GM18909 (cell line): Measurements from ENCODE around the gene KDM4B.

ENCODE experiments used
- ATAC-seq: cut with Tn5 transposase; IDR thresholded peaks from one replicate; pipeline ENCODE4 v1.9.1; 2021; ENCODE audit warnings: mild to moderate bottlenecking; ENCODE audit not compliant: unreplicated experiment, poor library complexity

The KDM4B gene

GRCh38 chr19:5081443-5082161 lies 112.7 kb downstream of the KDM4B start:
- ATAC-seq: no peak

- no peak for ATAC-seq
These were observed 114.6 kb downstream of the KDM4B start for GRCh38 chr19:5083547-5083965.

GRCh38 chr19:5085566-5085965 lies 116.7 kb downstream of the KDM4B start:
- no peak for ATAC-seq

GRCh38 chr19:5086230-5086629 lies 117.3 kb downstream of the KDM4B start:
- ATAC-seq: no peak

- ATAC-seq: no peak
These were observed 118.0 kb downstream of the KDM4B start for GRCh38 chr19:5086725-5087439.

GRCh38 chr19:5089283-5089682 lies 120.4 kb downstream of the KDM4B start:
- no peak for ATAC-seq

- no peak for ATAC-seq
These were observed 121.6 kb downstream of the KDM4B start for GRCh38 chr19:5090465-5091017.

GRCh38 chr19:5091018-5091683 lies 122.2 kb downstream of the KDM4B start:
- no peak for ATAC-seq

GRCh38 chr19:5091684-5092480 lies 123.0 kb downstream of the KDM4B start:
- no peak for ATAC-seq

- ATAC-seq: no peak
These were observed 123.5 kb downstream of the KDM4B start for GRCh38 chr19:5092481-5092843.

GRCh38 chr19:5093297-5093928 lies 124.5 kb downstream of the KDM4B start:
- ATAC-seq: no peak

- ATAC-seq: no peak
These were observed 125.2 kb downstream of the KDM4B start for GRCh38 chr19:5093948-5094718.

- ATAC-seq: no peak
These were observed 126.1 kb downstream of the KDM4B start for GRCh38 chr19:5094768-5095567.

- ATAC-seq: no peak
These were observed 126.6 kb downstream of the KDM4B start for GRCh38 chr19:5095568-5095850.

GRCh38 chr19:5096536-5096935 lies 127.6 kb downstream of the KDM4B start:
- ATAC-seq: no peak

GRCh38 chr19:5097331-5097930 lies 128.5 kb downstream of the KDM4B start:
- ATAC-seq: no peak

- no peak for ATAC-seq
These were observed 129.2 kb downstream of the KDM4B start for GRCh38 chr19:5097959-5098623.

GRCh38 chr19:5098646-5099045 lies 129.7 kb downstream of the KDM4B start:
- ATAC-seq: no peak
